GM18867 (cell line): ENCODE results near the gene ALG9.
"Not testable (repeated sequence)": the region's sequence is repeated elsewhere in the genome, so short reads cannot be mapped to it uniquely, and the experiment has no call there.

ENCODE experiments used
- ATAC-seq: cut with Tn5 transposase; IDR thresholded peaks from one replicate; pipeline ENCODE4 v1.9.1; 2021; ENCODE audit warnings: mild to moderate bottlenecking, moderate library complexity; ENCODE audit not compliant: unreplicated experiment

ALG9 gene

DNA sequence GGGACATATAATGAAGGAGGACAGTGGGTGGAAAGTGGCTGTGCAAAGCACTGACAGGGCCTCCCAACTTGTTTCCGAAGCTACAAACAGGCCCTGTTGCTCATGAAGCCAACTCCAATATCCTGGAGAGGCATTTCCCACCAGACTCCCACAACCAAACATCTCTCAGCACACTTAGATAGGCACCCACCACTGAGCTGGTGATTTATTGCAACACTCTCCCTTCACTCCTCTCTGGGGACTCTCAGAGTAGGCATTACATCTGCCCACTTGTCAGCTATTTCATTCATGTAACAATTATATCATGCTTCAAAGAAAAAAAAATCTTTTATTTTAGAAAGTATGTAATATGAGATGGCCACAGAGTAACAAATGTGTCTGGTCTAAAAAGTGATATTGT is 73.1 kb downstream of the ALG9 start:
- ATAC-seq = no peak

DNA sequence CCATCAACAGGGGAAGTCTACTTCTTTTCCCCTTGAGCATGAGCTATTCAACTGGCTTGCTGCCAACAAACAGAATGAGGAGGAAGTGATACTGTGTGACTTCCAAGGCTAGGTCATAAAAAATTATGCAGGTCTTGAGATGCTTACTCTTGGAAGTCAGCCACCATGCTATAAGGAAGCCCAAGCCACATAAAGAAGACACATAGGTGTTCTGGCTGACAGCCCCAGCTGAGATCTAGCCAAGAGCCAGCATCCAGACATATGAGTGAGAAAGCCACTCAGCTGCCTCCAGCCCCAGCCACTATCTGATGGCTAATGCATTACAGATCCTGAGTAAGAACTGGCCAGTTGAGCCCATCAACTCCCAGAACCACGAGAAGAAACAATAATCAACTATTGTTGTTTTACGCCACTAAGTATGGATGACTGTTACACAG is 74.2 kb downstream of the ALG9 start:
- no peak for ATAC-seq

DNA sequence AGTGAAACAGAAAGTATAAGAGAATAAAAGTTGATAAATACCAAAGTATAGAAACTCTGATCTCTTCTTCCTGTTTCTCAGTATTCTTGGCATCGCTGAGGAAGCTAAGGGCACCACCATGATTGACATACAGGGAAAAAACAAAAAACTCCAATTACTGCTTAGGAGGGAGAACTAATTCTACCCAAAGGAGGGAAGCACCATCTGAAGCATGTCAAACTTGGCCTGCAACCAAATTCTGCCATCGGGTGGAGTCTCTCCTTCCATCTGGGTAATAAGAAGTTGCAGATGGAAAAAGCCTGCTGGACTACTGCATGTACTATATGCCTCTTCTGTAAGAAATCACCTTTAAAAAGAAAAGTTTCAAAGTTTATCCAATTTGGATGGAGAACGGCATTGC is 74.7 kb downstream of the ALG9 start:
- no peak for ATAC-seq

DNA sequence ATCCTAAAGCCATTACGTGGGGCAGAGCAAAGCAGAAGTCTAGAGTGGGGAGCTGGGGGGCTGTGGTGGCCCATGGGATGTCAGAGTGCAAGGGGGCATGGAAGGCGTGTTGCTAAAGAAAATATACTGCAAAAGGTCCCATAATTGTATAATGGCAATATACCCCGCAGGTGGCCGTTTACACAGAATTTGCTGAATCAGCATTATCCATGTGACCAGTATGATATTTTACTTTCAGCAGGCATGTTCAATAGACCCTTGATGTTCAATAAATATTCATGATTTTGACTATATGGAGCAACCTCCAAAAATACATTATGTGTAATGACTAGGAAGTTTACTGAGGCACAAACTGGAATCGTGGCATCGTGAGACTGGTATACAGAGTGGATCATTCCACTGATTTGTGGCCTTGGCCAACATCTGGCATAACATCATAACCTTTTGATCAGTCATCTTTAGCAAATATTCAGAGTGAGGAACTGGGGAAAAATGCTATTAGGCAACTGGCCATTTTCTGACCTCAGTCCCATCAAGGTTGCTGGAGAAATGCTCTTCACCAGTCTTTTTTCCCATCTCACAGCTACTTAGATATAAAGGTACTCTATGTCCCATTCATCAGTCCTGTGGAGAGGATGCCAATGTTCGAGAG is 75.9 kb downstream of the ALG9 start:
- no peak for ATAC-seq

DNA sequence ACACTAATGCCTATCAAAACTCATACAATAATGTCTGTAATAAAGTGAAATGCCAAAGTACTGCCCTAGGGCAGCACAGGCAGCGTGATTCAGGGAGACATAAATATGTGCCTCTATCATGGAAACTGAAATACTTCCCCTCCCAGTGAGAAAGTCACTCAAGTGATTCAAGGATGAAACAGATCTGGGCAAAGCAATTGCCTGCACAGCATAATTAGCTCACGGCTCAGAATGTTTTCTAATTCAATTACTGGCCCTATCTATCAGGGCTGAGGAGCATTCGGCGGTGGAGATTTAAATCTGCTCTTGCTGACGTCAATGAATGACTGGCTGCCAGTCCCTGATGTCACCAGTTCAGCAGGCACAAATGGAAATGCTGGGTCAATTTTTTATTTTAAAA is 77.5 kb downstream of the ALG9 start:
- ATAC-seq = no peak

DNA sequence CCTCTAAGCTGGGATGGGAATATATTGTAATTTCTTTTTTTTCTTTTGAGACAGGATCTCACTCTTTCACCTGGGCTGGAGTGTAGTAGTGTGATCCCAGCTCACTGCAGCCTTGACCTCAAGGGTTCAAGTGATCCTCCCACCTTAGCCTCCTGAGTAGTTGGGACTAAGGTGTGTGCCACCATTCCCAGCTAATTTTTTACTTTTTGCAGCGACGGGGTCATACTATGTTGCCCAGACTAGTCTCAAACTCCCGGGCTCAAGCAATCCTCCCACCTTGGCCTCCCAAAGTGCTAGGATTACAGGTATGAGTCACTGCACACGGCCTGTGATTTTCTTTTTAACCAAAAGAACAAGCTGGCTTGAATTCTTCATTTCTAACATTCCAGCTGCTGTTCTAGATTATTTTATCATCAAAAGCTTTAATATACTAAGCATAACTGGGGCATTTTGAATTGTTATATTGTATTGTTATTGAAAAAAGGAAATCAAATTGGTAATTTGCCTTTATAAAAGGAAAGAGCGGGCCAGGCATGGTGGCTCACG is 78.4 kb downstream of the ALG9 start:
- ATAC-seq = no peak

DNA sequence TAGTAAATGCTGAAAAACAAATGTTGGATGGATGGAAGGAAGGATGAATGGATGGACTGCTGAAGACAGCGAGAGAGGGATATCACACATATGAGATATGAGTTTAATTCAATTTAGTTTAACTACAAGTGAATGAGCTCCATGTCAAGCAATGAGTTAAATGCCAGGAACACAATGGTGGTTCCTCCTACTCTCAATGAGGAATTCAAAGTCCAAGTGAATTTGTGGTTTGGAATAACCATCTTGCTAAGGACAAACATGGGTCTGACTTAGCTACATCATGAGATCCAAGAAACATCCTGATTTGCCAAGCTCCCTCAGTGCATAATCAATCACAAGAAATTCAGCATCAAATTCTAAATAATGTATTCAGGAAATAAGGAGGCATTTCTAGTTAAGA is 79.1 kb downstream of the ALG9 start:
- ATAC-seq = no peak

DNA sequence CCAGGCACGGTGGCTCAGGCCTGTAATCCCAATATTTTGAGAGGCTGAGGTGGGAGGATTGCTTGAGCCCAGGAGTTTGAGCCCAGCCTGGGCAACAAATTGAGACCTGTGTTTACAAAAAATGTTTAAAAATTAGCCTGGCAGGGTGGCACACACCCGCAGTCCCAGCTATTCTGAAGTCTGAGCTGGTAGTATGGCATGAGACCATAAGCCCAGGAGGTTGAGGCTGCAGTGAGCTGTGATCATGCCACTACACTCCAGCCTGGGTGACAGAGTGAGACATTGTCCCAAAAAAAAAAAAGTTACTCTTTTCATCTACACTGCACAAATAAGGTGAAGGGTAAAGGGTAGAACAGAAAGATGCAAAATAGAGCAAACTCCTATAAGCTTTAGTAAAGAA is 82.9 kb downstream of the ALG9 start:
- no peak for ATAC-seq

DNA sequence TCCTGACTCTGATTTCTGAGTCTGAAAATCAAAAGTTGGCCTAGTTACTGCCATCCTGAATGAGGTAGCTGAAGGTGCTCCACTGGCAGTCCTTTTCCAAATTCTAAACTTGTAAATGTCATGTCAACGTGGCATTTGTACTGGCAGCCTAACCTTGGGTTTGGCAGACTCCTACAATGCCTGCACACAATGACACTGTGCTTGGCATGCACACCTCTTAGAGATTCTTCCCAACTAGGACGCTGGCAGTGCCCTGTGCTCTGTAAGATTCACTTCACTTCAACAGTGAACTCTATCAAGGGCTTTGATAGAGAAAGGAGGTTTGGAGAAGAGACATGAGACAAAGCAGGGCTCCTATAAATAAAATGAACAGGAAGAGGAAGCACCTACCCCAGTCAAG is 83.3 kb downstream of the ALG9 start:
- ATAC-seq = no peak

DNA sequence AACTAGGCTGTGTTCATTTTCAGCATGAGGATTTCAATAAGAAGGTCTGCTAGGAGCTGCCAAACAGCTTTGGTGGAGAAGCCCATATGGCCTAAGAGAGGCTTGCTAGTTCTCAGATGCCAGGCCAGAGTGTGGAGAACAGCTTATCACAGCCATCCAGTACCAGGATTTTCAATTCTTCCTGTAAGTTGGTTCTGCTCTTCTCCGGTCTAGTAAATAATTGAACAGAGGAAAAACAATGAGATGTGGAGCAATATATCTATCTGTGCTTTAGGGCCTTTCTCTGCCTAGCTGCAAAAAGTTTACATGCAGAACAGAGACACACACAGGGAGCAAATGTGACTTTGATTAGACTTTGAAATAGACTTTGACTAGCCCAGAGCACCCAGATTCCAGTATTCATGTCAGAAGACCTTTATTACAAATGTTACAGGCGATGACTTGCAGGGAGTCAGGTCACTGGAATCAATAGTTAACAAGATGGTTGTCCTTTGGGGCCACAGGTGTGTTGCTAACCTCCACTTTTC is 85.4 kb downstream of the ALG9 start:
- ATAC-seq = no peak

DNA sequence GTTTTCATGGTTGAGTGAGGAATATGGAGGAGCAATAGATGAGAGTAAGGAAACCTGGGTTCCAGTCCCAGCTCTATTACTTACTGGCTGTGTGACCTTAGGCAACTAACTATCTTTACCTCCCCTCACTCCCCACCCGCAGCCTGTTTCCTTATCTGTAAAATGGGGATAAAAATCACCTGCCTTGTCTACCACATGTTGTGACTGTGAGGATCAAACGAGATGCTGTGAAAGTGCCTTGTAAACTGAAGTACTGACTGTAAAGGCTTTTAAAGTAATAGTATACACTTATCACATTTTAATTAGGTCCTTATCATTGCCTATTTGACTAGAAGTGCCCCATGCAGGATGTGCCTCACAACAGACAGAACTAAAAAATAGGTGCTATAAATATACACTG is 86.3 kb downstream of the ALG9 start:
- no peak for ATAC-seq

DNA sequence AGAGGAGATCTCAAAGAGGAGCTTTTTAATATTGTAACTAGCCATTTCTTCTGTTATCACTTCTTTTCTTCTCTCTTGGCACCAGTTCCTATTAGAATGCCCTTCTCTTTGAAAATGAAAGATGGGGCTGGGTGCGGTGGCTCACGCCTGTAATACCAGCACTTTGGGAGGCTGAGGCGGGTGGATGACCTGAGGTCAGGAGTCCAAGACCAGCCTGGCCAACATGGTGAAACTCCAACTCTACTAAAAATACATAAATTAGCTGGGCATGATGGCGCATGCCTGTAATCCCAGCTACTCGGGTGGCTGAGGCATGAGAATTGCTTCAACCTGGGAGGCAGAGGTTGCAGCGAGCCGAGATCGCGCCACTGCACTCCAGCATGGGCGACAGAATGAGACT is 87.1 kb downstream of the ALG9 start:
- not testable (repeated sequence) for ATAC-seq

DNA sequence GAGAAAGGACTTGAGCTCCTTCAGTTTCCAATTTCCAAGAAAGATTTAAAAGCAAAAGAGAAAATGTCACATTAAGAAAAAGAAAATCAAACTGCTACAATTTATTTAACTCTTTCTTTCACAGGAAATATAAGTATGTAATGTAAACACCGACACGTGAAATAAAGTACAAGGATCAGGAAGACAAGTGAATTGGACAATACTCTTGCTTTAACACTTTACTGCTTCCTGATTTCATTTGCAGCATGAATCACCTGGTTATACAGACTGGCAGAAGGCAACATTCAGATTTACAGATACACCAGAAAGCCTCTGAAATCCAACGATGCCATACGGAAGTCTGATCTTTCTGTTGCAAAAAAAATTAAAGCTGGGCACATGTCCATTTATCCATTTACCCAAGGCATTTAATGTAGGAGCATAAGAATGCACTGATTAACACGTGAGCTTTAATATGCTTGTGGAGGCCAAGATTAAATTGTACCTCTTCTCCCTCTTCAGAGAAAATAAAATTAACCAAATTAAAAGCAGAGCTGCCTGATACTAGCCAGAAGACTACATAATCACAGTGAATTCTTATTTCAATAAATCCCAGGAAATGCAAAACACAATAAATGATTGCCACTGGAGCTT is 89.2 kb downstream of the ALG9 start:
- no peak for ATAC-seq

DNA sequence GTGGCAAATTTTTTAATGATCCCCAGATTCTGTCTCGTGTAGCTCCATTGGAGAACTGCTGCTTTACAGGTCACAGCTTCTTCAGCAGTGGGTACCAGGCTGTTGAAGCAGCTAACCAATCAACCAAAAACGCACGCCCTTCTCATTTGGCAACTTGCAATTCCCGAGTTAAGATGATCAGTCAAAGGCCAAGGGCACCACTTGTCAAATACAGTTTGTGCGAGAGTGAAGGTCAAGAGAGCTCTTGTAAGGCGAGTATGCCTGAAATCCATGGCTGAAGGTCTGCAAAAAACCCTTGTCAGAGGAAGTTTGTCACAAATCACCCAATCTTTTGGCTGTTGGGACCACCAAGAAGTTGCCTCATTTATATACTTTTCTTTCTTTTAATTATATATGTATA is 92.3 kb downstream of the ALG9 start:
- ATAC-seq = no peak

DNA sequence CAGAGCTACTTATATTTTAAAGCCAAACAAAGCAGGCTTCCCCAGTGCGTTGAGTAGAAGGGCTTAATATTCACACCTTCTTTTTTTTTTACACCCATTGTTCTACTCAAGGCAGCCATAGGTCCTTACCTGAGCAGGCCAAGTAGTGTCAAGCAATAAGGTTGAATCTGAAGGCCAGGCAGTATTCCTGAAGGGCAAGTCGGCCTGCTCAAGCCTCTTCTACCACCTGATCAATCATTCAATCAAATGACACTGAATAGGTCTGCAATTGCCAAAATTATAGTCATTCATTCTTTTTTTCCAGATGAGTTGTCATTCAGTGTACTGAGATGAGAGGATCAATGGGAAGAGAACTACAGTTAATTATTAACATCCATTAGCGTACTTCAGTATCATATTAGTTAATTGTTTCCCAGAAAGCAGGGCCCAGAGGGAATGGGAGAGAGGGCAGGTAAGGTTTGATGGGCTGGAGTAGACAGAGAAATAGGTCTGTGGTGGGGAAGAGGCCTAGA is 93.3 kb downstream of the ALG9 start:
- no peak for ATAC-seq

DNA sequence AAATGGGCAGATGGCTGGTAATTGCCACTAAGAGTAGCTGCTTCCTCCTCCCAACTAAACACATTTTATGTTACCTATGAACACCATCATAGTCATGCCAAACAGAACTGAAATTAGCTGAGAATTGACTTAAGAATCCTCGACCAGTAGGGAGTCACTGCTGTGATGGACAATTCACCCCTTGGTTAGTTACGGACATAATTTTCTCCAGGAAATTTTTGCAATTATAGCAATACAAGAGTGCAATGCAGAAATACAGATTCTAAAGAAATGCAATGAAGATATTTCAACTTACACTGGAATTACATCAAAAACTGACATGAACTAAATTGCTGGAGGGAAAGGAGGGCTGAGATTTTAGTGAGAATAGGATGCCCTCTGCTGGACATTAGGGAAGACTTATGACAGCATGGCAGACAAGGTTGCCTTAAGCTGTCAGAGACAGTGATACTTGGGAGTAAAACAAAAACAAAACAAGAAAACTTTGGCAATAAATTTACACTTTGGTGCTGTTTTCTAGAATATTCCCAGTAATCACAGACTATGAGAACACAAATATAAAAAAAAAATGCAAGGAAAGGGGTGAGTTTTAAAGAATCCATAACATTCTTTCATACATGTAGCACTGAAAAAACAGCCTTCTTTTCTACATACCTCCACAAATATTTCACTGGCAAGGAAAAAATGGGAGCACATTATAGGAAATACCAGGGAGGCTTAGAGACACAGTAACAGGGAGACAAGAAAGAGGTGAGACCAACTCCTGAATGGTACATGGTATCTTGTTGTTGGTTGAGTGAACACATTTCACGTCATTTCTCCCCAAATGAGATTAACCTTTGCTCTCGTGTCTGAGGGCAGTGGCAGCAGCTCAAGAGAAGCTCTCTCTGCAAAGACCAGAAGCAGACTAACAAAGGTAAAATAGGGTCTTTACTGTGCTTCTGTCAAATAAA is 94.0 kb downstream of the ALG9 start:
- peak; percentile 65 for ATAC-seq

DNA sequence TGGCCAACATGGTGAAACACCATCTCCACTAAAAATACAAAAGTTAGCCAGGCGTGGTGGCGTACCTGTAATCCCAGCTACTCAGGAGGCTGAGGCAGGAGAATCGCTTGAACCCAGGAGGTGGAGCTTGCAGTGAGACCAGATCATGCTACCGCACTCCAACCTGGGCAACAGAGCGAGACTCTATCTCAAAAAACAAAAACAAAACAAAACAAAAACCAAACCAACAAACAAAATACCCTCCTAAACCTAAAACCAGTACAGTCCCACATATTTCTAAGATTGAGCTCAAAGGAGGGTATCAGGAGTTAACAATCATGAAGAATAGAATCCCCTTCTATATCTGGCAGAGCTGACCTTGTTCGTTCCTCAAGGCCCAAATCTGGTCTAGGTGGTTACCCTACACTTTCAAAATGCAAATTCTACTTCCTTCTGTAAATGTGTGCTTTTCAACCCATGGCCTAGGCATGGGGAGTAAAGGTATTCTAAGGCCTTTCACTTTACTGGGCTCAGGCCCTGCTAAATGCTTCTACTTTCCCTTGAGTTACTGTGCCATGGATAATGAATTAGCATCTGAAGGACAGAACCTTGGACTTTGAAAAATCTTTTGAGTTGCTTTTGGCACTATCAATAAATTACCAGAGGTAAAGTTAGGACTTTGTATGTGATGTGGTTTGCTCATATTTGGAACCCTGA is 94.8 kb downstream of the ALG9 start:
- peak; percentile 96 for ATAC-seq

DNA sequence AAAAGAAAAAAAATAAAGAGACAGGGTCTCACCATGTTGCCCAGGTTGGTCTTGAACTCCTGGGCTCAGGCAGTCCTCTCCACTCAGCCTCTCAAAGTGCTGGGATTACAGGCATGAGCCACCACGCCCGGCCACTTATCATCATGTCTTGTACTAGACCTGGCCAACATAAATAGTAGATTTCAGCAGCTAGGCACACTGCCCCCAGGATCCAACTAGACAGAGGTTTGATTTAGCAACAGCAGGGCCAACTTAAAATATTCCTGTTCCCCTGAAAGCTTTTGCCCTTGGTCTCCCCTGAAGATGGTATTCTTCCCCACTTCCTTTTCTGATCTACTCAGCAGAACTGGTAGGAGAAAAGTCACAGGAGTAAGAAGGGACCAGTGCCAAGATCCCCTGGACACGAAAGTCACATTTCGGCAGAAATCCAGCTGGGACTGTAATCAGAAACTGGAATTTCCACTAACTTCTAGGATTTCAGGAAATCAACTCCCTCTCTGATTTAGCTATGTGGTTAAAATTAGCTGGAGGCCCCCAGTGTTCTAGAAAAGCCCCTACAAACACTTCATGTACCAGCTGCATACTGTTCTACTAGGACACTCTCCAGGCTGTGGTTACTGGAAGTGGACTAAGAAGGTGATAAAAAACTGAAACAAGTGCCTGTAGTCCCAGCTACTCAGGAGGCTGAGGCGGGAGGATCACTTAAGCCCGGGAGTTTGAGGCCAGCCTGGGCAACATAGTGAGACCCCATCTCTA is 96.2 kb downstream of the ALG9 start:
- no peak for ATAC-seq

DNA sequence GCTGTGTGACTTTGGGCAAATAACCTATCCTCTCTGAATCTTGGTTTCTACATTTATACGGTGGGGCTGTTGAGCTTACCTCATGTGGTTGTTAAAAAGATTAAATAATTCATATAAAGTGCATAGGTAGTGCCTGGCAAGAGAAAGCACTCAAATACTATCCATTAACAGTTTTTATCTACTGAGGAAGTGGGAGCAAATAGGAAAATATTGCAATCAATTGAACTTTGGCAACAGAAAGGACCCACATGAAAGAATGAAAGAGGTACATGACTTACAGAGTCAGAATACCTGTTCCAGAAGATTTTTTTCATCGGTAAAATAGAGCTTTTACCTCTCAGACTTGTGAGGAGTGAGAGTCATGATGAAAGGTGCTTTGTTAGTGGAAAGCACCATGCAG is 98.8 kb downstream of the ALG9 start:
- no peak for ATAC-seq

DNA sequence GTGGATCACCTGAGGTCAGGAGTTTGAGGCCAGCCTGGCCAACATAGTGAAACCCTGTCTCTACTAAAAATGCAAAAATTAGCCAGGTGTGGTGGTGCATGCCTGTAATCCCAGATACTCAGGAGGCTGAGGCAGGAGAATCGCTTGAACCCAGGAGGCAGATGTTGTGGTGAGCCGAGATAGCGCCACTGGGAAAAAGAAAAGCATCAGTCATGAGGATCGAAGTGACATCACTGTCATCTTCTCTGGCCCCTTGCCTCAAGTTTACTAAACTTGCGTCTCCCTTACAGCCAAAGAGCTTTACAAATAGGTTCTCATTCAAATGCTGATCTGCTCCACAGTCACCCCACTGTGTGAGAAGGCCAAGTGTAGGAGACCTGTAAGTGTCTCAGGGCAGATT is 100.2 kb downstream of the ALG9 start:
- not testable (repeated sequence) for ATAC-seq
